Stimulated activated CD8-positive, alpha-beta memory T cell treated with anti-CD3 and anti-CD28 coated beads, Interleukin-12 subunit alpha, Interleukin-12 subunit beta, amount 100 ng/mL, for 24 hours (primary cell): ENCODE results near the gene IL12RB1.

ENCODE experiments used
- DNase-seq: peaks from one replicate; pipeline ENCODE4 v3.0.0-alpha.2; 2020; ENCODE audit errors: extremely low read depth

IL12RB1 gene

DNA sequence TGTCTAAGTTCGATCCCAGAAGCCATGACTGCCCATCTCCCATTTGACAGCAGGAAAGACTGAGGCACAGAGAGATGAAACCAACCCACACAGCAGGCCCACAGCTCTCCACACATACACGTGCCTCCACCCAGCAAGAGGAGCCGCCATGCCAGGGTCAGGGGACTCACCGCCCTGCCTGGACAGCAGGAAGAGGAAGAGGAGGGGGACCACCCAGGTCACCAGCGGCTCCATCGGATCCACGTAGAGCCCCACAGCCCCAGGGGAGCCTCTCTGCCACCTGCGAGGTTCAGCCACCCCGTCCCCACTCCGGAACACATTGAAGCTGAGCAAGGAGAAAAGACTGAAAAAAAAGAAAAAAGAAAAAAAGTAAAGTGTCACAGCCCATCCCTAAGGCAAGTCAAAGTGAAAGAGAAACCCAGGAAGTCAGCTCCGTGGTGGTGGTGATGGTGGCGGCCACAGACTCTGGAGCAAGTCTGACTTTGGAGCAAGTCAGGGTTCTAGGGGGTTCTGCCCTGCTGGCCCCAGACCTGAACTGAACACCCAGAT, at the start of gene IL12RB1:
IL12RB1 (minus strand) TSS at position 345 of the 549 bp plus-strand sequence; CDS start at position 234, 111 bp downstream.
- DNase-seq, result no peak

DNA sequence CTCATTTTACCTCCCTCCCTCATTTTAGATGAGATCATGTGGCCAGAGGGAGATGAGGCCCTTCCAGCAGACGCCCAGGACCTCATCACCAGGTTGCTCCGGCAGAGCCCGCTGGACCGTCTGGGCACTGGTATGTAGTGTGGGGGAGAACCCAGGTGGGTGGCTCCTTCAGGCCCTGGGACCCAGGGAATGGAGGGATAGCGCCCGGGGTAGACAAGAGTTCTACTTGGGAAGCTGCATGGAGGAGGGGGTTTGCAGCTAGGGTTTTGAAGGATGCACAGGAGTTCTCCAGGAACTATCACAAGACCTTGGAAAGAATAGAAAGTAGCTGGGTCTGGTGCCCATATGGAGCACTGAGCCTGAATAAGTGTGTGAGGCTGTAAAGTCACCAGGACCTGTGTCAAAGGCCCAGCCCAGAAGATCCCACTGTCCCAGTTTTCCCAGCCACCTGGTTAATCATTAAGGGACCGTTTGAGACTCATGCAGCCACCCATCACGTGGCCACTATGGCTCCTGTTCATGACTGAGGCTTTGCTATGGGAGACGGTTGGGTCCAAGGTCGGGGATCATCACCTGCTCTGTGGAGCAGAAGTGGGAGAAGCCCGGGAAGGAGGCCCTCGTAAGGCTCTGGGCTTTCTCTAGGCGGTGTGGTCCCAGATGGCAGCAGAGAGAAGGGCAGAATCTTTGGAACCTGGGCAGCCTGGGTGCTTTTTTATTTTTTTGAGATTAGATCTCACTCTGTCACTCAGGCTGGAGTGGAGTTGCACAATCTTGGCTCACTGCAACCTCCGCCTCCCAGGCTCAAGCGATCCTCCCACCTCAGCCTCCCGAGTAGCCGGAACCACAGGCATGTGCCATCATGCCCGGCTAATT, 49.2 kb upstream of the IL12RB1 start:
- no peak for DNase-seq

DNA sequence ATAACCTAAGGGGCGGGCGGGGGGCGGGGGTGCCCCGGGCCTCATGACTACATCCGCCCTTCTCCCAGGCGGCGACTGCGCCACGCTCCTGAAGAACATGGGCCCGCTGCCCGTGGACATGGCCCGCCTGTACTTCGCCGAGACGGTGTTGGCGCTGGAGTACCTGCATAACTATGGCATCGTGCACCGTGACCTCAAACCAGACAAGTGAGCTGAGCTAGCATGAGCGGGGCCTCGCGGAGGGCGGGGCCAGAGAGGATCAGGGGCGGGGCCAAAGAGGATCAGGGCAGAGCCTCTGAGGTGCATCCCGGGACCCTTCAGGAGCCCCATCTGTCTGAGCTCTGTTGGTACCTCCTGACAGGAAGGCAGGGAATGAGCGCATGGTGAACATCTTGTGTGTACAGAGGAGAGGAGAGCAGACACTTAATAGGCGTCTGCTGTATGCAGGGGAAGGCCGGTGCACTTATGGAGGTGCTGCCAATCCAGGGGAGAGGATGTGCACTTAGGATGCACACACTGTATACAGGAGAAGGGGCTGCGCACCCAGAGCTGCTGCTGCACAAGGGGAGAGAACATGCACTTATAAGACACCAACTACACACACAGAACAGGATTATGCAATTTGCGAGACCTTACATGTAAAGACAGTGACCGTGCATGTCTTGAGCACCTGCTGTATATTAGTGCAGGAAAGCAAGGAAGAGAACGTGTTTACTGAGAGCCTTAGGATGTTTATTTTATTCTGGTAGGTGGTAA, 45.3 kb upstream of the IL12RB1 start:
- DNase-seq, result no peak

DNA sequence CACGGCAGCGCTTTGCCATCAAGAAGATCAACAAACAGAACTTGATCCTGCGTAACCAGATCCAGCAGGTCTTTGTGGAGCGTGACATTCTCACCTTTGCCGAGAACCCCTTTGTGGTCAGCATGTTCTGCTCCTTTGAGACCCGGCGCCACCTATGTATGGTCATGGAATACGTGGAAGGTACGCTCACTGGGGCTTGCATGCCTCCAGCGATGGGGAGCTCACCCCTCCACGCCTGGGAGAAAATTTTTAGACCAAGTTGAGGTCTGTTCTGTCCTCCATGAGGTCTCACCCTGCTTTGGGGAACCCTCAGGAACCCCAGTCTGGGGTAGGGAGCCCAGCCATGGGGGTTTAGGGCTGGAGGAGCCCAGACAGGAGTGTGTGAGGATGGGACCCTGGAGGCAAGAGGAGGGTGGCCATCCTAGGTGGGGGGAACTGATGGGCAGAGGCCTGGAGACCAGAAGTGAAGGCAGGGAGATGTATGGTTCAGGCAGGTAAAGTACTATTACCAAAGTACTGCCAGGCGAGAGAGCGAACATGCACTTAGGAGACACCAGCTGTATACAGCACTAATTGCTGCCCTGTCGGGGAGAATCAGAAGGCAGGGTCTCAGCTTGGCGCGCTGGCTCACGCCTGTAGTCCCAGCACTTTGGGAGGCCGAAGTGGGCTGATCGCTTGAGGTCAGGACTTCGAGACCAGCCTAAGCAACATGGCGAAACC, 43.9 kb upstream of the IL12RB1 start:
- DNase-seq, result no peak

DNA sequence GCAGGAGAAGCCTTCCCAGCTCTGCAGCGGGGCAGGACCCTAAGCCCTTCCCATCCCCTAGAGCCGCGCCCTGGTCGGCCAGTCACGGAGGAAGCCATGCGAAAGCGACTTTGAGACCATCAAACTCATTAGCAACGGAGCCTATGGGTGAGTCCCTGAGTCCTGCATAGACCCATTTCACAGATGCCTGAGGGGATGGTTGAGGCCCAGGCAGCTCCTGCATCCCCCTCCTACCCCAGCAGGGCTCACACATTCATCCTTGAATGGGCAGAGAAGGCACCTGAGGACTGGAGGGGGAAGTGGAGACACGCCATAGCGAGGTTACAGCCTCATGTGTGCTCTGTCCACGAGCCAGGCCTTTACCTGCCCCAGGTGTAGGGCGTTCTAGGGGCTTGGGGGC, 42.1 kb upstream of the IL12RB1 start:
- no peak for DNase-seq

DNA sequence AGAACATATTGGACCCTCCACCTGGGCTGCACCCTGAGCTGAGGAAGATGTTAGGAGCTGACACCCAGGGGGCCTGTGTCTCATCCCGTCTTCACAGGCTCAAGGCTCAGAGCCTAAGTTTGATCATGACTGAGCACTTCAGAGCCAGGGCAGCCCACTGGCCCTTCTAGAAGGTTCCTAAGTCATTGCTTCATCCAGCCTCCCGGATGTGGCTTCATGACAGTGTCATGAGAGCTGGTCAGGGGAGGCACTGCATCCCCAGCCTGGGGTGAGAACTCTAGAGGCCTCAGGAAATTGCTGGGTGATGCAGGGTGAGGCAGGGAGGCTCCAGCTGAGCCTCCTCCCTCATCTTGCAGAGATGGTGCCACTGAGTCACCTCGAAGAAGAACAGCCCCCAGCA, 41.3 kb upstream of the IL12RB1 start:
- DNase-seq, result no peak

DNA sequence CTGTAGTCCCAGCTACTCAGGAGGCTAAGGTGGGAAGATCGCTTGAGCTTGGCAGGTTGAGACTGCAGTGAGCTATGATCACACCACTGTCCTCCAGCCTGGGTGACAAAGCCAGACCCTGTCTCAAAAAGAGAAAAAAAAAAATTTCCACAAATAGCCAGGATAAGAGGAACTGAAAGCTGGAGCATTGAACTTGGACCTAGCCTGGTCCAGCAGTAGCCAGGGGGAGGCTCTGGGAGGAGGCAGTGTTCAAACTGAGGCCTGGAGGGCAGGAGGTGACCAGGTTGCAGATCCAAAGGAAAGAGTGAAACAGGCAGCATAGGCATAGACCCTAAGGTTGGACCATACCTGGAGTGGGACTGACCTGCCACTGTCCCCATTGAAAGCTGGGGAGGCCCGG, 39.4 kb upstream of the IL12RB1 start:
- no peak for DNase-seq

DNA sequence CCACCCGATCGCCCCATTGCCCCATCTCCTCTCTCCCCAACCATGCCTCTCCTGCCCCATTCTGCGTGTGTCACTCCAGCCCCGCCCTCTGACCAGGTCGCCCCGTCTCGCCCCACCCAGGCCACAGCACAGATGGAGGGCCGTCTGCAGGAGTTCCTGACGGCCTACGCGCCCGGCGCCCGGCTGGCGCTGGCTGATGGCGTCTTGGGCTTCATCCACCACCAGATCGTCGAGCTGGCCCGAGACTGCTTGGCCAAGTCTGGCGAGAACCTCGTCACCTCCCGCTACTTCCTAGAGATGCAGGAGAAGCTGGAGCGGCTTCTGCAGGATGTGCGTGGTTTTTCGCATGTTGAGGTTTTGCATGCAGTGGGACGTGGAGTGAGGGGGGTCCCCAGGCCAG, 37.1 kb upstream of the IL12RB1 start:
- DNase-seq, result no peak

DNA sequence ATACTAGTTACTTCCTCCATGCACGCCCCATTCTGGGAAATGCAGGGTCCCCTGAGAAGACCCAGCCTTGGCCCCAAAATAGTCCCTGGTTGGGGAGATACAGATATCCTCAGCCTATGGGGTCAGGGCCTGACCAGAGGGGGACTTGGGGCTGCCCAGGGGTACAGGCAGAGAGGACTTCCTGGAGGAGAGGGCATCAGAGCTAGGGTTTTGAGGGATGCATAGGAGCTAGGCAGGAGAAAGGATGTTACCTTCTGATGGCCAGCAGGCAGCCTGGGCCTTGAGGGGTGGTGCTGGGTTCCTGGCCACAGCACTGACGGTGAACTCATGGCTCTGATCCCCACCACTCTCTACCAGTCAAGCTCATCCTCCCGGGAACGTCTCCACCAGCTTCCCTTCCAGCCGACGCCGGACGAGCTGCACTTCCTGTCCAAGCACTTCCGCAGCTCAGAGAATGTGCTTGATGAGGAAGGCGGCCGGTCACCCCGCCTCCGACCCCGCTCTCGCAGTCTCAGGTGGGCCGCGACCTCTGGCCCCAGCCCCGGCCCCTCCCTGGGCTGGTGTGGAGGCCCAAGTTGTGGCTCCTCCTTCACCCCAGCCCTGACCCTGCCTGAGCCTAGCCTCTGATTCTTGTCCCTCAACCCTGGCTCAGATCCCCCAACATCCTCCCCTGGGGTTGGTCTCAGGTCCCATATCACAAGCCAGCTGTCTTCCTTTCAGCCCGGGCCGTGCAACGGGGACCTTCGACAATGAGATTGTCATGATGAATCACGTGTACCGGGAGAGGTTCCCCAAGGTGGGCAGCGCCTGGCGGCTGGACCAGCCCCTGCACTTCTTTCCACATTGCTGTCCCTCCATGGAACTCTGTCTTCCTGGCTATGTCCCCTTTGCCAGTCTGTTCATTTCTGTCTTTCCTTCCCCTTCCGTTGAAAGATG, 36.4 kb upstream of the IL12RB1 start:
- no peak for DNase-seq

DNA sequence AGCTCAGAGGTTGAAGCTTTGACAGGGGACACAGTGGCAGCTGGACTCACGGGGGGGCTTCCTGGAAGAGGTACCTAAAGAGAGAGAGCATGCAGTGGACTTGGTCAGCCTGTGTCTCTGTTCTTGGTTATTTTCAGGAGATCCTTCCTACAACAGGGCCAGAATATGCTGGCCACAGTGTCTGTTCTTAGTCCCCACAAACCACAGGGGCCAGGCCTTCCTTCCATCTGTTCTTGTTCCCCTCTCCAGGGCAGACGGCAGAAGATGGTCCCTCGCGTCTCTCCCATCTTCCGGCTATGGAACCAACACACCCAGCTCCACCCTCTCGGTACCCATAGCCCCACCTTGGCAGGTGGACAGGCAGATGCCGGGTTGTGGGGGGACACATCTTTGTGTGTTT, 35.7 kb upstream of the IL12RB1 start:
- DNase-seq, result no peak

DNA sequence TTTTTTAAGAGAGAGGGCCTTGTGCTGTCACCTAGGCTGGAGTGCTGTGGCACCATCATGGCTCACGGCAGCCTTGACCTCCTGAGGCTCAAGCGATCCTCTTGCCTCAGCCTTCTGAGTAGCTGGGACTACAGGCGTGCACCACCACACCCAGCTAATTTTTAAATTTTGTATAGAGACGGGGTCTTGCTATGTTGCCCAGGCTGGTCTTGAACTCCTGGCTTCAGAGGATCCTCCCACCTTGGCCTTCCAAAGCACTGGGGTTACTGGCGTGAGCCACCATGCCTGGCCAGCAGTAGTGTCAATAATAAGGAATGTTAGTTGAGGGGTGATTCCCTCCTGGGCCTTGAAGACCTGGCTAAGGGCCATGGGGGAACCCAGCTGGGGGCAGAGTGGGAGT, 34.4 kb upstream of the IL12RB1 start:
- DNase-seq, result no peak

DNA sequence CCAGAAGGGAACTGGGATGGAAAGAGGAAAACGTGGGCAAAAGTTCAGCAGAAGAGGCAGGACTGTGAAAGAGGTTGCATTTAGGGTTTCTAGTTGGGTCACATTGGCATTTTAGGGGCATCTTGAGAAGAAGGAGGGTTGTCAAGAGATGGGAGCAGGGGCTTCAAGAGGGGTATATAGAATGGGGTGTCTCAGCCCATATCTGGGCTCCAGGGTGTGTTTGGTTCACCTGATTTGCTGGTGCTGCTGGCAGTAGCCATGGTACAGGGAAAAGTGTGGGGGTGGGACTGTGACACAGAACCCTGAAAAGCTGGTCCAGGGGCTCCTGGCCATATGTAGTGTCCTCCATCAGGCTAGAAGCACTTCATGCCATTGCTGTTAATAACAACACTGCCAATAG, 33.4 kb upstream of the IL12RB1 start:
- no peak for DNase-seq

DNA sequence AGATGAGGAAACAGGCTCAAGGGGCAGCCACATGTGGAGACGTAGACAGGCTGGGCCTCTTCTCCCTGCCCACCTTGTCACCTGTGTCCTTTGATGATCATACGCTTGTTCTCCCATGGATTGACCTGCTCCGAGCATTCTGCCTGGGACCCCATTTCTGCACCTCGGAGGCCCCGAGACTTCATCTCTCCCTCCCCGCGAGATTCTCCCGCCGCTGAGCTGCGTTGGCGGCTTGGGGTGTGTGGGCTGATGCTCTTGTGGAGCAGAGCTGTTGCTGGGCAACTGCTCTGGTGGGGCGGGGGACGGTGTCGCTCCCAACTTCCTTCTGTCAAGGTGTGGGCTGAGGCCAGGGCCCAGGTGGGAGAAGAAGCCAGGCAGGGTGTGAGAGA, 33.0 kb upstream of the IL12RB1 start:
- no peak for DNase-seq

DNA sequence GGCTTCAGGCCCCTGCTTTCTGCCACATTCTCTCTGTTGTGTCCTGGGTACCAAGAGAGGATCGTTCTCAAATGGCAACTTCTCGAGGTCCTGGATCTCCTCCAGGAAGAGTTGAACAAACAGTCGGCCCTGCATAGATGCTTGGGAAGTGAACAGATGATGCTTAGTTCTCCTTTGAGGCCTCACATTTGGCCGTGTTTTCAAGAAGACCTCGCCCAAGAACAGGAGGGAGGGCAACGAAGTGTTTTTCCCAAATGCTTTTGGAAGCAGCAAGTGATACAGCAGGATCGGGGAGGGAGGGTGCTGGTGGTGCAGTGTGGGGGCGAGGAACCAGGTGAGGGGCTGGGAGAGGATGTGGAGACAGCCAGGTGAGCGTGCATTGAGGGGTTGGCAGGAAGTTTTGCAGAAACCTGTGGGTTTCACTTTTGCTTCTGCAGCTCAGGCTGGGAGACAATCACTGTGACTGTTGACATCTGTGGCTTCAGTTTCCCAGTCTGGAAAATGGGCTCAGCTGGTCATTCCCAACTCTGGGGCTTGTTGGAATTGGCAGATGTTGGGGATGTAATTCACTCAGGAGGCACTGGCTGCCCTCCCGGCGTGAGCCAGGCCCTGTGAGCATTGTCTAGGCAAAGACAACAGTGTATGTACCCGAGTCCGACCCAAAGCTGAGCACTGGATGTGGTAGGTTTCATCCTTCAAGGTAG, 32.4 kb upstream of the IL12RB1 start:
- DNase-seq, result no peak

DNA sequence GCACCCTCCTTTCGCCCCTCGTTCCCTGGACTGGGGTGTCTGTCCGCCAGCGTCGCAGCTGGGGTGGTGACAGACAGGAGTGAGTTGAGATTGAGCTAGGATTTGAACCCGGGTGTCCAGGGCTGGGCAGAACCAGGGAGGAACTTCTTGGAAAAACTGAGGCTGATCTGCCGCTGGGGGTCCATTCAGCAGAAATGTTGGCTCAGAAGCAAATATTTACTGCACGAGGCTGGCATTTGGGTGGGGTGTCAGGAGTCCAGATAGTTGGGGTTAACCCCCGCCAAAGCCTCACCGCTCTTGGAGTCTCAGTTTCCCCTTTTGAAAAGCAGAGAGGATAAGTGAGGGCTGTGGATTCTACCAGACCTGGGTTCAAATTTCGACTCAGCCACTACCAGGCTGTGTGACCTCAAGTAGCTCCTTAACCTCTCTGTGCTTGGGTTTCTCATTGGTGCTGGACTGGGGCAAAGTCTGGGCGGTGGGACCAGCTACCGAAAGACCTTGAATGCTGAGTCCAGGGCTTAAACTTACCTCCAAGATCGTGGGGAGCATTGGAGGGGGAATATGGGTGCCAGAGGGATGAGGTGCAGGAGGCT, 31.8 kb upstream of the IL12RB1 start:
- DNase-seq, result no peak

DNA sequence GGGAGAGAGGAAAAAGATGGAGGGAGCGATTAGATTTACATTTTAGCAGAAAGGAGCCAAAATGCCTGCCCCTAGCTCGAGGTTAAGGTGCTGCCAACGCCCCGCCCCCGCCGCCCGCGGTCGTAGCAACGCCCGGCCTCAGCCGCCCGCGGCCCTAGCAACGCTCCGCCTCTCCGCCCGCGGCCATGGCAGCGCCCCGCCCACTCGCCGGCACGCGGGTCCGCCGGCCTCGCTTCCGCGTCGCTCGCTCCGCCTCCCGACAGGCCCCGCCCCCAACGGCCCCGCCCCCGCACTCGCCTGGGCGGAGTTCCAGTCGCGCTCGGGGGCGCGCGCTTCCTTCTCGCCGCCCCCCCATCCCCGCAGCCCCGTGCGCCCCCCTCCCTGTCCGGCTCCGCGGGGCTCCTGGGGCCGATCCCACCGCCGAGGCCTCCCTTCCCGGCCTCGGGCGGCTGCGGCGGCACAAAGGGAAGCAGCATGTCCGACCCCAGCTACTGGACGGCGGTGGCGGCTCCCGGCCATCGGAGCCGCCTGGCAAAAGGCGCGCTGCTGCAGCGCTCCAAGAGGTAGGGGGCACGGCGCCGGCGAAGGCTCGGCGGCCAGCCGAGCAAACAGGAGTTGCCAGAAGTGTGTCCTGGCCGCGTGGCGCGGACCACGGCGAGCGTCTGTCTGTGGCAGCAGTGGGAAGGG, 31.1 kb upstream of the IL12RB1 start:
- DNase-seq, result peak; percentile 85

DNA sequence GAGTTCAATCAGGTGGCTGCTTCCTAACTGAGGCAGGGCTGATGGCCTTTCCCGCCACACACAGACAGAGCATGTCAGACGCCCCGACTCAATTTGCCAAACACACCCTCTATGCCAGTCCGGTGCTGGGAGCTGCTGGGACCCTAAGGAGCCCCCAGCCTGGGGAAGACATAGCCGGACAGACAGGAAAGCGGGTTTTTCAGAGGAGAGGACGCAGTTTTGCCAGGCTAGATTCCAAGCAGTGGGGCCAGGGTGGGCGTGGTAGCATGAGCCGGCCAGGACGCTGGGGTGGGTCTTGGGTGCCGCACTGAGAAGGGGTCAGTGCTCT, 30.6 kb upstream of the IL12RB1 start:
- no peak for DNase-seq

DNA sequence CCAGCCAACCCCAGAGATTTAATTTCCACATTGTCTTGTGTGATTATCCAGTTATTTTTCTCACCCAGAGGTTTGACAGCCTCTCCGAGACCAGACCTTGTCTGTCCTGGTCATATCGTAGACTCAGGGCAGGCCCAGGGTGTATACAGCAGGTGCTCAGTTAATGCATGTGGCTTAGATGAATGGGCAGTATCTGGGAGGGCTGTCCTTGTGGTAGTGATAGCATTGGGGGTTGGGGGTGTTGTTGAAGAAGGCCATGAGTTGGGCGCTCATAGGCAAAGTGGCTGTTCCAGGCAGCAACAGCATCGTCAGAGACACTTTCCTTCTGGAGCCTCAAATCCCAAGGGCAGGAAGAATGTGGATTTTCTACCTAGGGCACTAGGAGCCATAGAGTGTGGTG, 27.7 kb upstream of the IL12RB1 start:
- DNase-seq, result no peak

DNA sequence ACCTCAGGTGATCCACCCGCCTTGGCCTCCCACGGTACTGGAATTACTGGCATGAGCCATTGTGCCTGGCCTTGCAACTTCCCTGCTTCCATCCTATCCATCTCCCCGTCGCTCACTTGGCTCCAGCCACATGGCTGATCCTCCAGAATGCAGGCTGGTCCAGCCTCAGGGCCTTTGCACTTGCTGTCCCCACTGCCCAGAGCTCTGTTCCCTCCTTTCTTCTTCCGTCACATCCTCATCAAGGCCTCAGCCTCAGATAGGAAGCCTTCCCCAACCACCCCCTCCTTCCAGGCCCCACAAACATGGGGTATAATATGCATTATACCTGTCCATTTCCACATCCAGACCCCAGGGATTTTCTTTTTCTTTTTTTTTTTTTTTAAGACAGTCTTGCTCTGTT, 27.1 kb upstream of the IL12RB1 start:
- DNase-seq, result no peak
